HCT116 (cell line): Measurements from ENCODE around the gene TLR5. TPM values are rescaled to one million over a fixed set of nuclear protein-coding genes. Genes with fewer than 3 reads are reported as not detected.

Experiments used
- ATAC-seq: fragments of 200-7000 bp; cut with Tn5 transposase; 2 replicates; pipeline ENCODE4 v1.9.1; 2020; ENCODE audit warnings: mild to moderate bottlenecking, moderate library complexity
- BruUV-seq: library from RNA; stranded (reverse); fragments of 400-500 nt; replicated peaks from 2 replicates; lab custom pipeline; 2021; lab: Mats Ljungman, UMichigan
- CTCF ChIA-PET: fragments of 300-600 bp; sonication (Branson Sonifier 250); formaldehyde crosslinking; loops from one replicate; lab custom pipeline; 2021; ENCODE audit warnings: antibody characterized with exemption; lab: Charles Lee
- POLR2A ChIA-PET: fragments of 300-600, 350-600 bp; sonication (Branson Sonifier 250); formaldehyde crosslinking; loops from one replicate; lab custom pipeline; 2021; ENCODE audit warnings: antibody characterized with exemption; lab: Charles Lee
- RAD21 ChIA-PET, 2 experiments: fragments of 300-600 bp; sonication (Branson Sonifier 250); formaldehyde crosslinking; loops; one replicate each; lab custom pipeline; 2023; ENCODE audit warnings: low total read pairs in 2 of 2; ENCODE audit not compliant: uncharacterized antibody in 2 of 2, unreplicated experiment in 2 of 2, low non-redundant PET in 1 of 2; lab: Charles Lee
- DNase-seq: peaks from one replicate; pipeline ENCODE4 v3.0.0-alpha.2; 2010; ENCODE audit warnings: low read depth, low spot score
- H2AFZ ChIP-seq: fragments of 200-600 bp; shearing (Covaris generic), sonication (generic); 2 replicates; pipeline ENCODE4 v1.6.1; 2017; ENCODE audit warnings: low read depth, mixed run types, mixed read lengths, antibody characterized with exemption, low read length; ENCODE audit not compliant: poor library complexity, severe bottlenecking
- H3K27ac ChIP-seq: 2 replicates; pipeline ENCODE4 v1.5.1; 2012; ENCODE audit warnings: low read depth, low read length
- H3K27me3 ChIP-seq: fragments of 200-600 bp; sonication (generic); 2 replicates; pipeline ENCODE4 v1.6.1; 2016; ENCODE audit warnings: mixed run types, low read length, mixed read lengths; ENCODE audit not compliant: insufficient read depth
- H3K36me3 ChIP-seq, 2 experiments: fragments of 200-500 bp in 1 of 2; fragments of 200-600 bp in 1 of 2; sonication (Bioruptor generic) in 1 of 2; sonication (generic) in 1 of 2; 2 replicates each; pipeline versions ENCODE4 v1.5.1 to v1.6.1; 2014 to 2016; ENCODE audit warnings: low read length in 2 of 2, inconsistent platforms in 1 of 2, mixed read lengths in 1 of 2, mixed run types in 1 of 2; ENCODE audit not compliant: insufficient read depth in 2 of 2, control insufficient read depth in 1 of 2
- H3K4me1 ChIP-seq, 2 experiments: fragments of 200-600 bp in 1 of 2; sonication (generic) in 1 of 2; 2 replicates each; pipeline versions ENCODE4 v1.5.1 to v1.6.1; 2012 to 2017; ENCODE audit warnings: low read length in 2 of 2, inconsistent platforms in 1 of 2, mild to moderate bottlenecking in 1 of 2, mixed read lengths in 1 of 2, mixed run types in 1 of 2, moderate library complexity in 1 of 2; ENCODE audit not compliant: insufficient read depth in 2 of 2, control insufficient read depth in 1 of 2
- H3K4me2 ChIP-seq: fragments of 200-600 bp; sonication (generic); 2 replicates; pipeline ENCODE4 v1.6.1; 2017; ENCODE audit warnings: mixed run types, low read length, mixed read lengths
- H3K4me3 ChIP-seq, 2 experiments: fragments of 200-600 bp in 1 of 2; sonication (generic) in 1 of 2; replicated peaks in 1 of 2; 2 replicates each; pipeline ENCODE4 v1.5.1; 2011 to 2016; ENCODE audit warnings: low read length in 2 of 2, control low read depth in 1 of 2, low read depth in 1 of 2, mild to moderate bottlenecking in 1 of 2, mixed read lengths in 1 of 2, mixed run types in 1 of 2
- H3K79me2 ChIP-seq: fragments of 200-600 bp; sonication (generic); 2 replicates; pipeline ENCODE4 v1.6.1; 2017; ENCODE audit warnings: mild to moderate bottlenecking, mixed run types, low read length, moderate library complexity, mixed read lengths; ENCODE audit not compliant: insufficient read depth
- H3K9ac ChIP-seq: fragments of 200-600 bp; sonication (generic); 2 replicates; pipeline ENCODE4 v1.6.1; 2016; ENCODE audit warnings: low read length, mixed read lengths
- H3K9me2 ChIP-seq: fragments of 200-600 bp; sonication (generic), shearing (Covaris generic); 2 replicates; pipeline ENCODE4 v1.6.1; 2017; ENCODE audit warnings: mixed run types, mild to moderate bottlenecking, moderate library complexity; ENCODE audit not compliant: insufficient read depth
- H3K9me3 ChIP-seq, 2 experiments: fragments of 200-500 bp in 1 of 2; fragments of 200-600 bp in 1 of 2; sonication (Bioruptor generic) in 1 of 2; sonication (generic) in 1 of 2; 2 replicates each; pipeline ENCODE4 v1.6.1; 2014 to 2017; ENCODE audit warnings: low read length in 2 of 2, mixed read lengths in 2 of 2, inconsistent platforms in 1 of 2, low read depth in 1 of 2, mild to moderate bottlenecking in 1 of 2, mixed run types in 1 of 2, moderate library complexity in 1 of 2; ENCODE audit not compliant: control insufficient read depth in 1 of 2, insufficient read depth in 1 of 2
- H4K20me1 ChIP-seq: fragments of 200-600 bp; sonication (generic), shearing (Covaris generic); 2 replicates; pipeline ENCODE4 v1.6.1; 2017; ENCODE audit warnings: mixed run types, mild to moderate bottlenecking, moderate library complexity; ENCODE audit not compliant: insufficient read depth
- CEBPB ChIP-seq: IDR thresholded peaks from 2 replicates; pipeline ENCODE4 v1.6.1; 2012; ENCODE audit warnings: low read depth
- EGR1 ChIP-seq: IDR thresholded peaks from 2 replicates; pipeline ENCODE4 v1.6.1; 2012; ENCODE audit warnings: low read depth
- ELF1 ChIP-seq: IDR thresholded peaks from 2 replicates; pipeline ENCODE4 v1.6.1; 2012; ENCODE audit warnings: low read depth, borderline replicate concordance
- EZH2phosphoT487 ChIP-seq: fragments of 200-600 bp; IDR thresholded peaks from 2 replicates; pipeline ENCODE4 v1.6.1; 2018; ENCODE audit warnings: antibody characterized with exemption, borderline replicate concordance
- FOSL1 ChIP-seq: IDR thresholded peaks from 2 replicates; pipeline ENCODE4 v1.6.1; 2012; ENCODE audit warnings: low read depth
- POLR2A ChIP-seq: IDR thresholded peaks from 2 replicates; pipeline ENCODE4 v1.7.0; 2011; ENCODE audit warnings: borderline replicate concordance; ENCODE audit not compliant: insufficient read depth, insufficient read length; ENCODE audit errors: extremely low read depth
- SIN3A ChIP-seq: IDR thresholded peaks from 2 replicates; pipeline ENCODE4 v1.6.1; 2012; ENCODE audit warnings: low read depth
- SP1 ChIP-seq: IDR thresholded peaks from 2 replicates; pipeline ENCODE4 v1.6.1; 2012; ENCODE audit warnings: low read depth
- ZFX ChIP-seq: fragments of 450-650 bp; IDR thresholded peaks from 2 replicates; pipeline ENCODE4 v1.6.1; 2017
- intact Hi-C: fragments of 100-400 bp; cut with micrococcal nuclease; formaldehyde crosslinking; loops from 2 replicates; pipeline ENCODE4 v1.10.0; 2022
- total RNA-seq: library from RNA; stranded (reverse); gene quantifications from one replicate; pipeline ENCODE4 v1.2.1, GENCODE V29; 2021; ENCODE audit not compliant: unreplicated experiment
- TF ChIP-seq, protein P1 (sequence below): IDR thresholded peaks from 2 replicates; pipeline ENCODE4 v1.6.1; 2012; ENCODE audit warnings: low read depth

TLR5 gene
- total RNA-seq, 1 experiment from 2014 or later = 1.2 TPM

DNA sequence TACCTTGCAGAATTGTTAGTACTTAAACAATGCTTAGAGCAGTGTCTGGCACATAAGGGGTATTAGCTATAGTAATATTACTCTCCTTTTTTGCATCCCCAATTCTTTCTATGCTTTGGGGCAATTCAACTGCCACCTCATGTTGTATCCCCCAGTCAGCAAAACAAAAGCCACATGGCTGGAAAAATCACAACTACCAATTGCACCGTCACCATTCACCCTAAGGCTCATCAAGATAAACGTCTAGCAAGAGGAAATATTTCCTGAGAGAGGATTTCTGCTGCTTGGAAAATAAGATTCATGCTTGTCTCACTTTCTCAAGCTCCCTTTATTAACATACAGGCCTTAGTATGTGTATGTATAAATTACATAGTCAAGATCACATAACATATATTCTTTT is 12.1 kb upstream of the TLR5 start:
- Histone ChIP-seq H3K9me2 (no peaks in the 10 kb centered on the region), H3K4me3 (no peak overlapping the region), H4K20me1 (no peaks in the 10 kb centered on the region), H3K9ac (no peak overlapping the region), H3K27ac (no peak overlapping the region), H3K4me1 (peaks cover 0 to 7% of the 10 kb centered on the region in 2 experiments; a peak in 1 of 4 replicates), H2AFZ (no peak overlapping the region), H3K9me3 (no peaks in the 10 kb centered on the region), H3K79me2 (no peaks in the 10 kb centered on the region), H3K36me3 (no peaks in the 10 kb centered on the region), H3K27me3 (no peaks in the 10 kb centered on the region), H3K4me2 (no peak overlapping the region)
- ChIA-PET POLR2A (no interaction called here), CTCF (no interaction called here), RAD21 (no interaction called here)
- ATAC-seq (no peak), DNase-seq (no peak)
- BruUV-seq = no TSS peak
- intact Hi-C loops = no loop called here
- TF ChIP-seq ELF1 (no peak), CEBPB (no peak), ZFX (no peak), EZH2phosphoT487 (no peak), SP1 (no peak), SIN3A (no peak)

GRCh38 chr1:223153177-223154119 is 10.4 kb upstream of the TLR5 start:
- H4K20me1 ChIP-seq = no peaks in the 10 kb centered on the region
- no peak for ATAC-seq
- no peaks in the 10 kb centered on the region for H3K9me3 ChIP-seq
- no peak overlapping the region for H3K27ac ChIP-seq
- no peak for DNase-seq
- no TSS peak for BruUV-seq
- H3K9ac ChIP-seq = no peak overlapping the region
- TF ChIP-seq, protein P1, sequence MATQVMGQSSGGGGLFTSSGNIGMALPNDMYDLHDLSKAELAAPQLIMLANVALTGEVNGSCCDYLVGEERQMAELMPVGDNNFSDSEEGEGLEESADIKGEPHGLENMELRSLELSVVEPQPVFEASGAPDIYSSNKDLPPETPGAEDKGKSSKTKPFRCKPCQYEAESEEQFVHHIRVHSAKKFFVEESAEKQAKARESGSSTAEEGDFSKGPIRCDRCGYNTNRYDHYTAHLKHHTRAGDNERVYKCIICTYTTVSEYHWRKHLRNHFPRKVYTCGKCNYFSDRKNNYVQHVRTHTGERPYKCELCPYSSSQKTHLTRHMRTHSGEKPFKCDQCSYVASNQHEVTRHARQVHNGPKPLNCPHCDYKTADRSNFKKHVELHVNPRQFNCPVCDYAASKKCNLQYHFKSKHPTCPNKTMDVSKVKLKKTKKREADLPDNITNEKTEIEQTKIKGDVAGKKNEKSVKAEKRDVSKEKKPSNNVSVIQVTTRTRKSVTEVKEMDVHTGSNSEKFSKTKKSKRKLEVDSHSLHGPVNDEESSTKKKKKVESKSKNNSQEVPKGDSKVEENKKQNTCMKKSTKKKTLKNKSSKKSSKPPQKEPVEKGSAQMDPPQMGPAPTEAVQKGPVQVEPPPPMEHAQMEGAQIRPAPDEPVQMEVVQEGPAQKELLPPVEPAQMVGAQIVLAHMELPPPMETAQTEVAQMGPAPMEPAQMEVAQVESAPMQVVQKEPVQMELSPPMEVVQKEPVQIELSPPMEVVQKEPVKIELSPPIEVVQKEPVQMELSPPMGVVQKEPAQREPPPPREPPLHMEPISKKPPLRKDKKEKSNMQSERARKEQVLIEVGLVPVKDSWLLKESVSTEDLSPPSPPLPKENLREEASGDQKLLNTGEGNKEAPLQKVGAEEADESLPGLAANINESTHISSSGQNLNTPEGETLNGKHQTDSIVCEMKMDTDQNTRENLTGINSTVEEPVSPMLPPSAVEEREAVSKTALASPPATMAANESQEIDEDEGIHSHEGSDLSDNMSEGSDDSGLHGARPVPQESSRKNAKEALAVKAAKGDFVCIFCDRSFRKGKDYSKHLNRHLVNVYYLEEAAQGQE = peak; percentile 25; the same call in 1 of the 2 replicates
- TF ChIP-seq EGR1 = no peak
- TF ChIP-seq POLR2A = no peak
- 0 out of 2 replicates have a peak, but pooled peaks have one; percentile 9 for TF ChIP-seq FOSL1
- no peaks in the 10 kb centered on the region for H3K79me2 ChIP-seq
- ChIA-PET POLR2A (no interaction called here), CTCF (no interaction called here), RAD21 (no interaction called here)
- peak overlapping the region; percentile 4; the same call in 1 of the 2 replicates for H3K4me2 ChIP-seq
- intact Hi-C loops = no loop called here
- peaks cover 0 to 7% of the 10 kb centered on the region in 2 experiments; a peak in 1 of 4 replicates for H3K4me1 ChIP-seq
- no peak overlapping the region for H3K4me3 ChIP-seq
- no peaks in the 10 kb centered on the region for H3K9me2 ChIP-seq
- H2AFZ ChIP-seq = no peak overlapping the region
- H3K27me3 ChIP-seq = no peaks in the 10 kb centered on the region
- no peaks in the 10 kb centered on the region for H3K36me3 ChIP-seq
